HG02870 (cell line): ENCODE results near the gene SLC23A2.
A peak's percentile ranks its signal among the peaks of the same experiment; 100 is the strongest.
"Not testable (repeated sequence)": the region's sequence is repeated elsewhere in the genome, so short reads cannot be mapped to it uniquely, and the experiment has no call there.

Experiments
- ATAC-seq: cut with Tn5 transposase; IDR thresholded peaks from one replicate; pipeline ENCODE4 v1.9.1; 2021; ENCODE audit warnings: mild to moderate bottlenecking, moderate library complexity; ENCODE audit not compliant: unreplicated experiment

SLC23A2 gene

DNA sequence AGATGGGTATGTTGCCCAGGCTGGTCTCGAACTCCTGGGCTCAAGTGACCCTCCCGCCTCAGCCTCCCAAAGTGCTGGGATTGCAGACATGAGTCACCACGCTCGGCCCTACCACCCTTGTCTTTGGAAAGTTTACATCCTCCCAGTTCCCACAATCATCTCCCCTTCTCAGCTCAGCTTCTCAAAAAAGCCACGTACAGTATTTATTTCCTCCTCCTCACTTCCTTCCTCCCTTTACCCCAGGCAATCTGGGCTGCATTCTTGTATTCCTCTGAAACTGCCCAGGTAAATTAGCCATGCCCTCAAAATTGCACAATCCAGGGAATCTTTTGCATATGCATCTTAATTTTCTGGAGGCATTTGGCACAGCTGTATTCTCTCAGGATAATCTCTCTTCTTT lies 7.4 kb upstream of the SLC23A2 start:
- no peak for ATAC-seq

DNA sequence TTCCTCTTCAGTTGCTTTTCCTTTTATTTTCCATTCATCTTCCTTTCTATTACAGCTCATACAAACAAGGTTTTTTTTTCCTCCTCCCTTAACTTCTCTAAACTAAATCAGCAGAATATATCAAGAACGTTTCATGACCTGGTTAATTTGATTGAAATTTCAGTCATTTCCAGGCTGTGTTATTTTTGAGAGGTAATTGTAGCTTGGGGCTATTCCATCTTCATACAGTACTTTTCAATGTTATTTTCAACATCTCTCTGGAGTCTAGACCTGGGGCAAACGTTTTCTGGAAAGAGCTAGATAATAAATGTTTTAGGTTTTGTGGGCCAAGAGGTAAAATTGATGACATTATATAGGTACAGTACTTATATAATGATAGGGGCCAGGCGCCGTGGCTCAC lies 4.0 kb upstream of the SLC23A2 start:
- no peak for ATAC-seq

DNA sequence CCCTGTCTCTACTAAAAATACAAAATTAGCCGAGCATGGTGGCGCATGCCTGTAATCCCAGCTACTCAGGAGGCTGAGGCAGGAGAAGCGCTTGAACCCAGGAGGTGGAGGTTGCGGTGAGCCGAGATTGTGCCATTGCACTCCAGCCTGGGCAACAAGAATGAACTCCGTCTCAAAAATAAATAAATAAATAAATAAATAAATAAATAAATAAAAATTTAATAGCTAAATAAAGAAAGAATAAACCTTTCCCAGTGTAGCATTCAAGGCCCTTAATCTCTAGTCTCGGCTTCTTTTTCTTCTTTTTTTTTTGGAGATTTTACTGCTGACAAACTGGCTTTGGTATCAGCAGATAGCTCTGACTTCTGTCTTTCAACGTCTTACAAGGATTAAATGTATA lies 3.5 kb upstream of the SLC23A2 start:
- ATAC-seq = not testable (repeated sequence)

DNA sequence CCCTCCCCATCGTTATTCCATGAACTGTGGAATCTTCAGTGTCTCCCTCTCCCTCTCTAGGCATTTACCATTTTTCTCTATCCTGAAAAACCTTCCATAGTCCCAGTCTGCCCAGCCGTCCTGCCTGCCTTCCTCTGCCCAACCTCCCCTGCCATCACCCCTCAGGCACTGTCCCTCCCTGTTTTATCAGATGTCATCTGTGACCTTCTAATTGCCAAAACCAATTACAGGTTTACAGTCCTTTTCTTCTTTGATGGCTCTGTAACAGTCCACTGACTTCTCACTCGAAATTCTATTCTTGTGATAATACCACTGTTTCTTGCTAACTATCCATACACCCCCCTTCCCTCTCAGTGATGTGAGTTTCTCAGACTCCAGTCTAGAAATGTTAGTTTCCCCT lies 2.3 kb upstream of the SLC23A2 start:
- no peak for ATAC-seq

DNA sequence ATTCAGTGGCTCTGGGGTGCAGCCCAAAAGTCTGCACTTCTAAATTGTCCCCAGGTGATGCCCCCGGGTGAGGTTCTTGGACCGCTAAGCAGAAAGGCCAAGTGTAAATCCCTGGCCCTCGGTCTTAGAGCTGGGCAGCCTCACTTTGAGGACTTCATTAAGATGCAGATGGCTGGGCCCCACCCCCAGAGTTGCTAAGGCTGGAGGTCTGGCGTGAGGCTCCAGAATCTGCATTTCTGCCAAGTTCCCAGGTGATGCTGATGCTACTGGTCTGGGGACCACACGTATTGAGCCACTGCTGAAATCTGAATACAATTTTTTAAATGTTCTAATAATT lies 735 bp upstream of the SLC23A2 start:
- ATAC-seq = no peak

DNA sequence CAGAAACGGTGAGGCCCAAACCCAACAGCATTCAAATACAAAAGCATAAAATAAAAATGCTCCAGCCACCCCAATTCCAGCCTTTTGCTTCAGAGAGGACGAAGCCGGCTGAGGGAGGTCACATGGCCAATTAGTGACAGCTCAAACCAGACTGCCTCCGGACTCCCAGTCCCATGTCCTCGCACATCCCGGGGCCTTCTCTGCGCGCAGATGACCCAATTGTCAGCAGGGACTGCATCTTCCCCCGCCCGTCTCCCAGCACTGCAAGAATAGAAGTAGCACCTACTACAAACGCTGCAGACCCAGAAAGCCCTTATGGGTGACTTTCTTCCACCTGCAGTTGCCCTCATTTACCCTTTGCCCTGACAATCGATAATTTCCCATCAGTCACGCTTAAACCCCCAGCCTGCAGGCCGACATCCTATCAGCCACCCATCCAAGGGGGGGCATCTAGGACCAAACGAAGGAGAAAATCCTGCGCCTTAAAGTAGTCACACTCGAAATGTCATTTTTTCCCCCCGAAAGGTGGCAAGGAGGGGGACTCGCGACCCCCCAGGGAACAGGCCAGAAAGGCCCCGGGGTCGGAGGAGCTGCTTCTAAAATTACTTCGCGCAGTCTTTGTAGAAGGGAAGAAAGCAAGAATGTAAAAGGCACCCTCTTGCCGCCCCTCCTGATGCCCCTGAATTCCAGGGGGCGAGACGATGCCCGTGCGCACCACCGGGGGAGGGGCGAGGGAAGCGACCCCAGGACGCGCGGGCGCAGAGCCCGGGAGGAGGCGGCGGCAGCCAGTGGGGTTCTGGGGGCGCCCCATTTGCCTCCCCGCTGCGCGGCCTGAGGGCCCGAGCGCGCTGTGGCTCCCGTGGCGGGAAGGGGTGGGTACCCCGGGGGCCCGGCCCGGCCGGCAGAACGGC lies 792 bp downstream of the SLC23A2 start:
- no peak for ATAC-seq

DNA sequence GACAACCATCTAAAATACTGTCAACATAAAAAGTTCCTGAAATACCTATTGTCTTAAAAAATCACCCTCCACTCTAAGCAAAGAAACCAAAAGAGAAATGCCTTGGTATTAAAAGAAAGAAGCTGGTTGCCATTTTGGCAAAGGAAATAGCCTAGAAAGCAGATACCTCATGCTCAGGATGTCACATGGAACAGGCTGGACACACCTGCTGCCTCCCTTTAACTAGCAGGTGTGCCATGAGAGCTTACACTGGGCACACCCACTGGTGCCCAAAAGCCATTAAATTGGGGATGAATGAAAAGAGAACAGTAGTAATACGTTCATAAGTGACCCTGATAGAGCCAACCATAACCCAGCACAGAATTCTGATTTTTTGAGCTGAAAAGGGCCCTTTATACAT lies 1.5 kb downstream of the SLC23A2 start:
- ATAC-seq = no peak

DNA sequence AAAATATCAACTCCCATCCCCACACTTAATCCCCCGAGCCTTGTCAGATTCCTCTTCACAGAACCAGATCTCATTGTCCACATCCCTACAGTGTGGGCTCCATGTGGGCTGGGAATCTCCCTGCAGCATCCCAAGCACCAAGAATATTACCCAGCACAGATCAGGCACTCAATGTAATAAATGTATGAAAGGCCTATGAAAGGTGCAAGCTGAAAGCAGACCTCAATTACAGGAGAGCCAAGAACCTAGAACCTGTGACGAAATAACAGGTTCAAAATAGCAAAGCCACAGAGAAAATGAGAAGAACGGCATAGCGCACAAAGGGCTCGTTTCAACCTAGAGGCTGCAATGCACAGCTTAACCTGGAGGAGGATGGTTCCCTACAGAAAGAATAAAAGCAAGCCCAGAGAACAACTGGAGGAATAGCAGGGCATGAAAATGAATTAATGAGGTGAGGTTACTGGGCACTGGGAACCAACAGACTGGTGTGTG lies 3.1 kb downstream of the SLC23A2 start:
- no peak for ATAC-seq

DNA sequence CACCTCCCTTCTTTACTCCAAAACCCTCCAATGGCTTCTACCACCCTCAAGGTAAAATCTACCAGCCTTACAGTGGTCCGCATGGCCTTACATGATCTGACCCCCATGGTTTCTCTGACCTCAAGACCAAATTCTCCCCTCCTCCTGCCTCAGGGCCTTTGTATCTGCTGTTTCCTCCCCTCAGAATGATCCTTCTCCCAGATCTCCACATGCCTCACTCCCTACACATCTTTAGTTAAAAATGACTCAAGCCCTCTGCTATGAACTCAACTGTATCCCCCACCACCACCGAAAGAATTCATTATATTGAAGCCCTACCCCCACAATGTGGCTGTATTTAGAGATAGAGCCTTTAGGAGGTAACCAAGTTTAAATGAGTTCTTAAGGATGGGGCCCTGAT lies 4.1 kb downstream of the SLC23A2 start:
- no peak for ATAC-seq

DNA sequence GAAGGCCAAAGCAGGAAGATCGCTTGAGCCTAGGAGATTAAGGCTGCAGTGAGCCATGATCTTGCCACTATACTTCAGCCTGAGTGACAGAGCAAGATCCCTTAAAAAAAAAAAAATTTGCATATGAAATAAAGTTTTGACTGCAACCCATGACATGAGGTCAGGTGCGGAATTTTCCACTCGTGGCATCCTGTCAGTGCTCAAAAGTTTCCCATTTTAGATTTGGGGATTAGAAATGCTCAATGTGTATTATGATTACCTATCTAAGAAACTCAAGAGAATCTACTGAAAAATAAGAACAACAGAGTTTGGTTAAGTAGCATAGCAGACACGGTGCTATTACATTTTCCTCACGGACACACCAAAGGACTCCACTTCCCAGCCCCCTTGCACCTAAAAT lies 11.7 kb downstream of the SLC23A2 start:
- ATAC-seq = peak; percentile 55

DNA sequence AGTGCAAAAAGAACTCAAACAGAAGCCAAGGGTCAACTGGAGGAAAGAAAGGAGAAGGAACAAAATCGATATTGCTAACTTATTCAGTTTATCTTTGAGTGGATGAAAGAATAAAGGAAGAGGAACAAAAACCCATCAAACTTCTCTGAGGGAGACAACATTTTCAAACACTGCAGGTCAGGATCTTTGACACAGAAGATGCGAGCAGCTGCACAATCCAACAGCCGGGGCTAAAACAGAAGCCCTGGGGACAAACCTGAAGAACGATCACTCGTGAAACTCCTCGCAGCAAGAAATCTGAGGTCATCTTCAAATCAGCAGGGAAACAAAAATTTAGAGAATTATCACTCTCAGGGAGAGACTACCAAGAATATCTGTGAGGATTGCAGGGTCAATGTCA lies 14.2 kb downstream of the SLC23A2 start:
- ATAC-seq = no peak

DNA sequence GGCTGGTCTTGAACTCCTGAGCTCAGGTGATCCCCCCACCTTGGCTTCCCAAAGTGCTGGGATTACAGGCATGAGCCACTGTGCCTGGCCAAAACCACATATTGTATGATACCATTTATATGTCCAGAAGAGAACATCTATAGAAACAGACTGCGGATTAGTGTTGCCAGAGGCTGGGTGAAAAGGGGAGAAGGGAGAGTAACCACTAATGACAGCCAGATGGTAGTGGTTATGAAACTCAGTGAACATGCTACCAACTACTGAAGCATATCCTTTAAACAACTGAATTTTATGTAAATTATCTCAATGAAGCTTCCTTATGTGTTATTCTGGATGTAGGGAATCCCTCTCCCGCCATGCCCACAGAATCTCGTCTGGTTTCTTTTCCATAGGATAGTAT lies 15.7 kb downstream of the SLC23A2 start:
- ATAC-seq = peak; percentile 43

DNA sequence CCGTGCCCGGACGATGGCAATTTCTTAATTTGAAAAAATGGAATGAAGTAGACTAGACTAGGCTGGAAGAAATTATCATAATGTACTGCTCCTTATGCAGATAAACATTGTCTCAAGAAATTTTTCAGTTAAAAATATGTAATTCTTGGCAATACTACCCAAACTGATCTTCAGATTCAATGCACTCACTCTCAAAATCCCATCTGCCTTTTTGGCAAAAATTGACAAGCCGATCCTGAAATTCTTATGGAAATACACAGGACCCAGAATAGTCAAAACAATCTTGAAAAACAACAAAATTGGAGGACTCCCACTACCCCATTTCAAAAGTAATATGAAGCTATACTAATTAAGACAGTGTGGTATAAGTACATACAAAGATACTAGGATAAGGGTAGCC lies 19.0 kb downstream of the SLC23A2 start:
- ATAC-seq = no peak

DNA sequence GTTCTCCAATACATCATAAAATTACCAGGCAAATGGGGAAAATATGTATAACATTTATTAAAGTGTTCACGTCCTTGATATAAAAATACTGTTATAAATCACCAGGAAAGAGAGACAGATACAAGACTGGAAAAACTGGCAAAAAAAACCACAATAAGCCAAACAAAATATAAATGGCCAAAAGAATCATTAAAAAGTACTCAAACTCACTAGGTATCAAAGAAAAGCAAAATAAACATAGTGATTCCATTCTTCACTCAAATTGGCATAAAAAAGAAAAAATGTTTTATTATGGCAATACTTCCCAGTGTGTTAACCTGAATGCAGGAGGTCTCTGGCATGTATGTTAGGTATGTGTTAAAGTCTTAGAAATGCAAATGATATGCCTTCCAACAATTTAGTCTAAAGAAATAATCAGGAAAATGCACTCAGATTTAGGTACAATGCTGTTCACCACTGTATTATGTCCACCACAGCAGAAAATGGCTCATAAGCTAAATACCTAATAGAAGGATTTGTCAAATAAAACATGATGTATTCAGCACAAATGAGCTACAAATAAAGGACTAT lies 21.4 kb downstream of the SLC23A2 start:
- ATAC-seq = no peak

DNA sequence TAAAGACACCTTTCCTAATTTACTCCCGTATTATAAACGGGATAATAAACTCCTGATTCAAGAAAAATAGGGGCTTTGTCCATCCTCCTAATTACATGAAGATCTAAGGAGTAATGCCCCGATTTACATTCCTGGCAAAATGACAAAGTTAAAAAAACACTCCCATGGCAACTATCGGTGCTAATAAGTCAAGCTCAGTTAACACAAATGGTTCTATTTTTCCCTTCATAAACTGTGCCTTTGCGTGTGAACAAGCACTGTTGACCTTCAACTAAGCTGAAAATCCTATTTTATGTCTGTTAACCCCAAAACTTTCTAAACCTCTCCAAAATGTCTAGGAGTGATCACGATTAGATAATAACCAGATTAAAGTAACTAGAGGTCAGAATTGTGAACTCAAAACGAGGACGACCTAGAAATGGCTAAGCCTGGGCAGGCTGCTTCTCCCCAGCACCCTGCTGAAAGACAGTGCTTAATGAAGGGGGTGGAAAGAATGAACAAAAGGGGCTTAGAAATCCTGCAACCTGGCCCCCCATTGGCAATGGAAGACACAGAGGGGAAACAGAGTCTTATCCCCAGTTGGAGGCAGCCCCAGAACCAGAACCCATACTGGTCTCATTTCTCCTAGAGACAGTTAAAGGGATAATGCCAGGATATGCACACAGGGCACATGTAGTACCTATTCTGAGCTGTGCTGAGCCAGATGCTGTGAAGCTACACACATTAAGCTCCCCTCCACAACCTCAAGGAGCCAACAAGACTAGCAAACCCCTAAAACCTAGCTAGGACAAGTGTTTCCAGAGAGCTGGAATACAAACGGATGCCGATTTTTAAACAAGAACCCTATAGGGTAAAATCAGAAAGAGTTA lies 23.0 kb downstream of the SLC23A2 start:
- ATAC-seq = no peak

DNA sequence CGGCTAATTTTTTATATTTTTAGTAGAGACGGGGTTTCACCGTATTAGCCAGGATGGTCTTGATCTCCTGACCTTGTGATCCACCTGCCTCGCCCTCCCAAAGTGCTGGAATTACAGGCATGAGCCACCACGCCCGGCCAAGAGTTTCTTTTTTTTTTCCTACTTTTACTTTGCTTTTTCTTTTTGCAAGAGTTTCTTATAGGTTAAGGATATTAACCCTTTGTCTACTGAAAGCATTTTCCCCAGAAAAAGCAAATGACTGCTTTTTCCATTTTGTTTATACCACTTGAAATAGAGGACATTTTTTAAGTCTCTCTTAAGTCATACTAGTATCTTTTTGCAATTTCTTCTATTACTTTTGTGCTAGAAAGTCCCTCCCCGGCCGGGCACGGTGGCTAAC lies 25.3 kb downstream of the SLC23A2 start:
- not testable (repeated sequence) for ATAC-seq

DNA sequence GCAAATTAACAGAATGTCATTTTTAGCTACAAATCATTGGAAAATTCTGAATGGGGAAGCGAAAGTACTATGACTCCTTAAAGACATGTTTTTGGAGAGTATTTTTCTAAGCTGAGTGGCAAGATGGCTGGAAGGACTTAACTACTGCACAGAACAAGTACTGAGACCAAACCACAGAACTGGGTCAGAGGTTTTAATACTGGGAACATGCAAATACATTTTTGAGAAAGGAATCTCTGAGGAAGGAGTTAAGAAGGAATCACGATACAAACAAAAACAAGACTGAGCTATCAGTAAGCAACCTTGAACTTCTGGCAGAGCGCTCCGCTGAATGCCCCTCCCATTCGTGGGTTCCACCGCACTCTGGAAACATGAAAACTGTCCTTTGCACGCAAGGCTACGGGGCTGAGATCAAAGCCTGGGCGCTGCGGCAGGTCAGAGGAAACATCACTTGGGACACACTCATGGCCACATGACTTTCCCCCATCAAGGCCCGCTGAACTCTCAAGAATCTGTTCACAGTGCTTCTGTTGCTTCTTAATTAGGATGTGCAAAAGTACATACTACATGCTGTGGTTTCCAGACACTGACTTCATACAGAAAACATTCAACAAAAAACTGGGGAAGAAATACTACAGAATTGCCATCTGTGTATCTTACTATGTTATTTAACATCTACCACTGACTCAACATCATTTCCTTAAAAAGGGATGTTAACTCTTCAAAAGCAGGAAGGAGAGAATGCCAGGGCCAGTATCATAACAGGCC lies 27.8 kb downstream of the SLC23A2 start:
- ATAC-seq = peak; percentile 91

DNA sequence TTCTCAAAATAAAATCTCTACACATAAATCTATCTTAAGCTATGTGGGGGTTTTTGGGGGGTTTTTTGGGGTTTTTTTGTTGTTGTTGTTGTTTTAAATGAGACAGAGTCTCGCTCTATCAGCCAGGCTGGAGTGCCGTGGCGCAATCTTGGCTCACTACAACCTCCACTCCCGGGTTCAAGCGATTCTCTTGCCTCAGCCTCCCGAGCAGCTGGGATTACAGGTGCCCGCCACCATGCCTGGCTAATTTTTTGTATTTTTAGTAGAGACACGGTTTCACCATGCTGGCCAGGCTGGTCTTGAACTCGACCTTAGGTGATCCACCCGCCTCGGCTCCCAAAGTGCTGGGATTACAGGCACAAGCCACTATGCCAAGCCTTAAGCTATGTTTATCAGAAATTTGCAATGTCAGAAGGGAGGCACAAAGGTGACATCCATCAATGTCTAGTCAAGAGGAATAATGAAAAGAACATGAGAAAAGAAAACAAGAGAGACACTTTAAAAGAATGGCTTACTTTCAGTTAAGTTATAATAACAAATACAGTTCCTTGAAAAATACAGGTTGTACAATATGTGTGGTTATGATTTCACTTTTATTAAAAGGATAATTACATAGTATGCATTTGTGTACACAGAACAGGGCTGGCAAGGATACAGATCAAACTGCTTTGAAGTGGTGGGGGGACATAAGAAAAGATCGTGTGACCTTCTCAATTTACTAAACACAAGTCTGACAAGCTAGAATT lies 28.6 kb downstream of the SLC23A2 start:
- no peak for ATAC-seq

DNA sequence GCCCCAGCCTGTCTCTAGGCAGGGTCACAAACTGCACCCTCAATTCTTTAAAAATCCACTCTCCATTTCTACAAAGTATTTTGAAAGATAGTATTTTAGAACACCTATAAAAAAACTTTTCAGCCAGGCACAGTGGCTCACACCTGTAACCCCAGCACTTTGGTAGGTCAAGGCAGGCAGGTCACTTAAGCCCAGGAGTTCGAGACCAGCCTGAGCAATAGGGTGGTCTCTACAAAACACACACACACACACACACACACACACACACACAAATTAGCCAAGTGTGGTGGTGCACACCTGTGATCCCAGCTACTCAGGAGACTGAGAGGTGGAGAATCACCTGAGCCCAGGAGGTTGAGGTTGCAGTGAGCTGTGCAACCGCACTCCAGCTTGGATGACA lies 30.2 kb downstream of the SLC23A2 start:
- ATAC-seq = no peak
